Measurements from ENCODE around the gene MRPL52. TPM values are rescaled to one million over a fixed set of nuclear protein-coding genes. Genes with fewer than 3 reads are reported as not detected.

The MRPL52 gene
- total RNA-seq, 1 experiment from 2014 or later: 89.5 TPM

GRCh38 chr14:22794551-22794951, 35.1 kb upstream of the MRPL52 start:
- no peak for DNase-seq (ENCODE audit: low read depth, low spot score)
- ChIA-PET POLR2A (no interaction called here), CTCF (no interaction called here)
- in situ Hi-C loops (cut with HindIII; ENCODE audit: low pct_unique_long_range_greater_than_20kb, low sequenced_read_pairs): no loop called here
- Histone ChIP-seq H3K36me3 (ENCODE audit: control insufficient read depth, insufficient read depth, low read length) (no peaks in the 10 kb centered on the region), H3K27ac (ENCODE audit: low read length) (no peak overlapping the region), H3K4me1 (ENCODE audit: control insufficient read depth, insufficient read depth, low read length) (no peaks in the 10 kb centered on the region), H3K27me3 (ENCODE audit: control insufficient read depth, insufficient read depth, low read length) (no peaks in the 10 kb centered on the region; the same call in 1 of the 2 replicates), H3K9me3 (ENCODE audit: control insufficient read depth, insufficient read depth, low read depth, low read length) (no peaks in the 10 kb centered on the region), H3K4me3 (ENCODE audit: low read depth in 2 of 2, low read length in 2 of 2) (no peak overlapping the region)
- TF ChIP-seq SIN3A (IDR thresholded peaks at IDR 0.05; ENCODE audit: borderline replicate concordance, insufficient read depth, low read depth, low read length) (no peak), CTCF (IDR thresholded peaks at IDR 0.05) (no peak), POLR2AphosphoS5 (IDR thresholded peaks at IDR 0.05; ENCODE audit: low read depth, low read length) (no peak), TCF7L2 (IDR thresholded peaks at IDR 0.05; ENCODE audit: low read depth, low read length) (no peak), REST (IDR thresholded peaks at IDR 0.05; ENCODE audit: insufficient read depth in 1 of 2, low read depth in 2 of 2, low read length in 1 of 2) (no peak)
- no TSS peak for BruUV-seq (replicated peaks)
- ATAC-seq: no peak
- intact Hi-C loops (cut with micrococcal nuclease; ENCODE audit: unreplicated experiment): no loop called here

GRCh38 chr14:22796087-22796707, 33.5 kb upstream of the MRPL52 start:
- TF ChIP-seq POLR2AphosphoS5 (IDR thresholded peaks at IDR 0.05; ENCODE audit: low read depth, low read length): no peak
- TF ChIP-seq SIN3A (IDR thresholded peaks at IDR 0.05; ENCODE audit: borderline replicate concordance, insufficient read depth, low read depth, low read length): no peak
- TF ChIP-seq CTCF (IDR thresholded peaks at IDR 0.05): no peak
- no TSS peak for BruUV-seq (replicated peaks)
- no peak for ATAC-seq
- H3K27me3 ChIP-seq (ENCODE audit: control insufficient read depth, insufficient read depth, low read length): no peaks in the 10 kb centered on the region; the same call in 1 of the 2 replicates
- H3K4me3 ChIP-seq (ENCODE audit: low read depth in 2 of 2, low read length in 2 of 2): no peak overlapping the region
- H3K36me3 ChIP-seq (ENCODE audit: control insufficient read depth, insufficient read depth, low read length): no peaks in the 10 kb centered on the region
- H3K9me3 ChIP-seq (ENCODE audit: control insufficient read depth, insufficient read depth, low read depth, low read length): no peaks in the 10 kb centered on the region
- no peak overlapping the region for H3K27ac ChIP-seq (ENCODE audit: low read length)
- CTCF ChIA-PET: no interaction called here
- intact Hi-C loops (cut with micrococcal nuclease; ENCODE audit: unreplicated experiment): no loop called here
- in situ Hi-C loops (cut with HindIII; ENCODE audit: low pct_unique_long_range_greater_than_20kb, low sequenced_read_pairs): no loop called here
- H3K4me1 ChIP-seq (ENCODE audit: control insufficient read depth, insufficient read depth, low read length): no peaks in the 10 kb centered on the region
- no peak for DNase-seq (ENCODE audit: low read depth, low spot score)
- POLR2A ChIA-PET: no interaction called here
